Peyer's patch (tissue), 4 donors: ENCODE measurements around the gene TPRX1.

Source experiments
- POLR2A ChIP-seq, 2 donors: fragments of 450-650 bp; IDR thresholded peaks; one replicate each; pipeline ENCODE4 v1.5.1; 2017; ENCODE audit warnings: antibody characterized with exemption in 2 of 2, mild to moderate bottlenecking in 2 of 2, moderate library complexity in 2 of 2
- TF ChIP-seq, protein P1 (sequence below), 6 experiments: fragments of 450-650 bp in 4 of 6; fragments of 200-600 bp in 2 of 6; sonication (generic) in 1 of 6; IDR thresholded peaks; one replicate each; pipeline ENCODE4 v1.5.1; 2017 to 2019; ENCODE audit warnings: antibody characterized with exemption in 6 of 6, mild to moderate bottlenecking in 3 of 6, moderate library complexity in 1 of 6

GRCh38 chr19:47752440-47753211 is 51.7 kb downstream of the TPRX1 start:
- TF ChIP-seq, protein P1, sequence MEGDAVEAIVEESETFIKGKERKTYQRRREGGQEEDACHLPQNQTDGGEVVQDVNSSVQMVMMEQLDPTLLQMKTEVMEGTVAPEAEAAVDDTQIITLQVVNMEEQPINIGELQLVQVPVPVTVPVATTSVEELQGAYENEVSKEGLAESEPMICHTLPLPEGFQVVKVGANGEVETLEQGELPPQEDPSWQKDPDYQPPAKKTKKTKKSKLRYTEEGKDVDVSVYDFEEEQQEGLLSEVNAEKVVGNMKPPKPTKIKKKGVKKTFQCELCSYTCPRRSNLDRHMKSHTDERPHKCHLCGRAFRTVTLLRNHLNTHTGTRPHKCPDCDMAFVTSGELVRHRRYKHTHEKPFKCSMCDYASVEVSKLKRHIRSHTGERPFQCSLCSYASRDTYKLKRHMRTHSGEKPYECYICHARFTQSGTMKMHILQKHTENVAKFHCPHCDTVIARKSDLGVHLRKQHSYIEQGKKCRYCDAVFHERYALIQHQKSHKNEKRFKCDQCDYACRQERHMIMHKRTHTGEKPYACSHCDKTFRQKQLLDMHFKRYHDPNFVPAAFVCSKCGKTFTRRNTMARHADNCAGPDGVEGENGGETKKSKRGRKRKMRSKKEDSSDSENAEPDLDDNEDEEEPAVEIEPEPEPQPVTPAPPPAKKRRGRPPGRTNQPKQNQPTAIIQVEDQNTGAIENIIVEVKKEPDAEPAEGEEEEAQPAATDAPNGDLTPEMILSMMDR (IDR thresholded peaks at IDR 0.05) = no peak
- TF ChIP-seq POLR2A (IDR thresholded peaks at IDR 0.05) = no peak
